Measurements from ENCODE around the gene BEST3.

The BEST3 gene

DNA sequence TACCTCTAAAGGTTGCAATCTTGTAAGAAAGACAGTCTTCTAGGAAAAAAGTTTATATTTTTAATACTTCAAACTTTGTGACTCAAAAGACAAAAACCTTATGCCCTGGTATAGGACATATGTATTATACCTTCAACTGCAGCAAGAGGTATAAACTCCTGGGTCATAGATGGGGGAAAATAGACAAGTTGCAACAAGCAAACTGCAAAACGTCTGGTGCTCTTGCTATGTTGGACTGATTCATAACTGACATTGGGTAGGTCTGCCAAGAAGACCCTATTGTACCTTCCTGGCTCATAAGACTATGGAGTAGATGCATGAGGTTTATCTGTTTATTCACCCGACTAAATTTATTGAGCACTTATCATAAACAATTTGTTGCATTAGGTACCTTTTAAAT is 40.9 kb downstream of the BEST3 start:
- no peak overlapping the region for H2AK5ac ChIP-seq (ENCODE audit: low read length)
- H3K36me3 ChIP-seq (ENCODE audit: control insufficient read depth in 1 of 2, insufficient read depth in 2 of 2, low read length in 2 of 2) = no peaks in the 10 kb centered on the region
- H3K27me3 ChIP-seq (ENCODE audit: insufficient read depth, low read length) = no peaks in the 10 kb centered on the region
- H4K91ac ChIP-seq (ENCODE audit: low read depth, low read length) = no peak overlapping the region
- no CpG with 5 or more reads among the region's 2 CpGs for WGBS (ENCODE audit: extremely low coverage, insufficient coverage, insufficient read length)
- no peak overlapping the region for H4K8ac ChIP-seq (ENCODE audit: low read depth, low read length)
- no peak overlapping the region for H3K4ac ChIP-seq (ENCODE audit: low read depth, low read length)
- H2AFZ ChIP-seq (ENCODE audit: insufficient read depth, low read length, poor library complexity) = no peak overlapping the region
- peaks cover 2% of the 10 kb centered on the region for H3K9me3 ChIP-seq (ENCODE audit: insufficient read depth, low read depth, low read length)
- H3K18ac ChIP-seq (ENCODE audit: low read length) = no peak overlapping the region
- DNase-seq = no peak
- H3K79me1 ChIP-seq (ENCODE audit: low read length) = peaks cover 21% of the 10 kb centered on the region
- no peak overlapping the region for H3K14ac ChIP-seq (ENCODE audit: low read length)
- H2BK5ac ChIP-seq (ENCODE audit: low read depth, low read length, poor library complexity) = no peak overlapping the region
- no peak overlapping the region for H3K4me3 ChIP-seq (ENCODE audit: low read depth, low read length)
- no peak overlapping the region for H4K12ac ChIP-seq (ENCODE audit: low read depth, low read length)
- H3K79me2 ChIP-seq (ENCODE audit: control insufficient read depth, insufficient read depth, low read length, poor library complexity) = peaks cover 3% of the 10 kb centered on the region
- no peak overlapping the region for H3K23ac ChIP-seq (ENCODE audit: low read length)
- H3K9ac ChIP-seq (ENCODE audit: low read length) = no peak overlapping the region
- no peak overlapping the region for H2BK120ac ChIP-seq (ENCODE audit: insufficient read depth, low read length, poor library complexity)
- H3K4me2 ChIP-seq (ENCODE audit: low read length) = no peak overlapping the region
- H2BK12ac ChIP-seq (ENCODE audit: low read length) = no peak overlapping the region
- H3K4me1 ChIP-seq (ENCODE audit: control insufficient read depth in 1 of 2, insufficient read depth in 2 of 2, low read length in 2 of 2) = peaks cover 8 to 18% of the 10 kb centered on the region in 2 experiments
- H3K27ac ChIP-seq (ENCODE audit: low read depth, low read length) = no peak overlapping the region

DNA sequence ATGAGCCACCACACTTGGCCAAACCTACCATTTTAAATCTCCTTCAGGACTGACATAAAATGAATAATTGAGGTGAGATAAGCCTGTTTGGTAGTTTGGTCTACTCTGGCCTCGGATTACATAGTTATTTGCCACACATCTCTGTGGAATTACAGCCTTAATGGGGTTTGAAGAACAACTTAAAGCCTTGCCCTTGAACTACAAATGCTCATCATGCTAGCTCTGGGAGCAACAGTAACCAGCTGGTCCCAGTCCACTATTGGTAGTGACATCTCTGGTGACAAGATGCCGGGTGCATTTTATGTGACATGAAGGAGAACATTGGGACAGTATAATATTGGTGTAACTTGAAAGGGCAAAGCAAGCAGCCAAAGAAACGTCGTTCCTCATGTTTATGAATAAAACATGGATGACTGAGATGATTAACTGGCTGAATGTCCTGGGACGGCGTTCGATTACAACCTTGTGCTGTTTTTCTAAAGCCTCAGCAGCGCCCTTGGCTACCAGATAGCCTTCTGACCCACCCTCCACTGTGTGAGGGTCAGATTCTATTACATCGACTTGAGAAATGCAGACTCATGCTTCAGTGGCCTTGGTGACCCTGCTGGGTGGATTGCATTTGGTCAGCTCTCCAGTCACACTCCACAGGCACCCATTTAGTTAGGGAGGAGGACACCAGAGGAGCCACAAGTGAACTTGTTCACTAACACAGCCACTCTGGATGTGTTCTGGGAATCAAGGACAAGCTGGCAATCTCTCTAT is 41.5 kb downstream of the BEST3 start:
- no peak overlapping the region for H2BK5ac ChIP-seq (ENCODE audit: low read depth, low read length, poor library complexity)
- H3K9me3 ChIP-seq (ENCODE audit: insufficient read depth, low read depth, low read length) = peaks cover 2% of the 10 kb centered on the region
- peaks cover 8 to 18% of the 10 kb centered on the region in 2 experiments for H3K4me1 ChIP-seq (ENCODE audit: control insufficient read depth in 1 of 2, insufficient read depth in 2 of 2, low read length in 2 of 2)
- H2AFZ ChIP-seq (ENCODE audit: insufficient read depth, low read length, poor library complexity) = no peak overlapping the region
- no peak overlapping the region for H4K8ac ChIP-seq (ENCODE audit: low read depth, low read length)
- peaks cover 21% of the 10 kb centered on the region for H3K79me1 ChIP-seq (ENCODE audit: low read length)
- no peak overlapping the region for H3K18ac ChIP-seq (ENCODE audit: low read length)
- H3K27me3 ChIP-seq (ENCODE audit: insufficient read depth, low read length) = no peaks in the 10 kb centered on the region
- H3K4me3 ChIP-seq (ENCODE audit: low read depth, low read length) = no peak overlapping the region
- no peak overlapping the region for H3K23ac ChIP-seq (ENCODE audit: low read length)
- H3K4ac ChIP-seq (ENCODE audit: low read depth, low read length) = no peak overlapping the region
- WGBS (ENCODE audit: extremely low coverage, insufficient coverage, insufficient read length) = no CpG with 5 or more reads among the region's 9 CpGs
- H3K14ac ChIP-seq (ENCODE audit: low read length) = no peak overlapping the region
- H3K4me2 ChIP-seq (ENCODE audit: low read length) = no peak overlapping the region
- DNase-seq = peak; percentile 25 to 57
- peak overlapping the region; percentile 29 for H2BK120ac ChIP-seq (ENCODE audit: insufficient read depth, low read length, poor library complexity)
- H4K12ac ChIP-seq (ENCODE audit: low read depth, low read length) = no peak overlapping the region
- H2BK12ac ChIP-seq (ENCODE audit: low read length) = peak overlapping the region; percentile 91
- no peaks in the 10 kb centered on the region for H3K36me3 ChIP-seq (ENCODE audit: control insufficient read depth in 1 of 2, insufficient read depth in 2 of 2, low read length in 2 of 2)
- peaks cover 3% of the 10 kb centered on the region for H3K79me2 ChIP-seq (ENCODE audit: control insufficient read depth, insufficient read depth, low read length, poor library complexity)
- H2AK5ac ChIP-seq (ENCODE audit: low read length) = no peak overlapping the region
- no peak overlapping the region for H3K9ac ChIP-seq (ENCODE audit: low read length)
- peak overlapping the region; percentile 4 for H4K91ac ChIP-seq (ENCODE audit: low read depth, low read length)
- no peak overlapping the region for H3K27ac ChIP-seq (ENCODE audit: low read depth, low read length)

DNA sequence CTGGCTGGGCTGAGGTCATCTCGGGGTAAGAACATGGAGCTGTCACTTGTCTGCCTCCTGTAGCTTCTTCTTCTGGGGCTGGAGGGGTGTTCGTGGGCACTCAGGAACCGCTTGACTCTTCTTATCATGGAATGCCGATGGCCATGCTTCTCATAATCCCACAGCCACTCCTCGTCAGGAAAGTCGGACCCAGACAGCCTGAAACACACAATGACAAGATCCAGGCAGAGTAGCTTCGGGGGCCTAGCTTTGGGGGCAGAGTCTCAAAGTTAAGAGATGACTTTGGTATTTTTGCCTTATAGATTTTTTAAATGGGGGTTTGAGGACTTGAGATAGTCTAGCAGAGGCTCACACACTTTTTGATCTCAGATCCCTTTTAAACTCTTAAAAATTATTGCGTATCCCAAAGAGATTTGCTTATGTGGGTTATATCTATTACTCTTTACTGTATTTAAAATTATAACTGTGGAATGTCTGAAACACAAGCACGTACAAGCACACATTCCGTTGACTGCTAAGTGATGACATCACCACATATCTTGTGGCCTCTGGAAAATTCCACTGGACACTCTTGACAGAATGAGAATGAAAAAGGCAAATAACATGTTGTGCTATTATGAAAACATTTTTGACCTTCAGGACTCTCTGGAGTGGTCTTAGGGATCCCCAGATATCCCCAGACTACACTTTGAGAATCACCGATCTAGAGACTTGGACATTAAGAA is 43.3 kb downstream of the BEST3 start:
- Histone ChIP-seq H3K36me3 (ENCODE audit: control insufficient read depth in 1 of 2, insufficient read depth in 2 of 2, low read length in 2 of 2) (no peaks in the 10 kb centered on the region), H3K9me3 (ENCODE audit: insufficient read depth, low read depth, low read length) (peaks cover 2% of the 10 kb centered on the region), H3K9ac (ENCODE audit: low read length) (no peak overlapping the region), H4K91ac (ENCODE audit: low read depth, low read length) (peak overlapping the region; percentile 99), H3K27ac (ENCODE audit: low read depth, low read length) (peak overlapping the region; percentile 87), H3K4me2 (ENCODE audit: low read length) (peak overlapping the region; percentile 39), H3K4me1 (ENCODE audit: control insufficient read depth in 1 of 2, insufficient read depth in 2 of 2, low read length in 2 of 2) (peaks cover 8 to 18% of the 10 kb centered on the region in 2 experiments), H2AFZ (ENCODE audit: insufficient read depth, low read length, poor library complexity) (peak overlapping the region; percentile 37), H2BK120ac (ENCODE audit: insufficient read depth, low read length, poor library complexity) (peak overlapping the region; percentile 98), H3K27me3 (ENCODE audit: insufficient read depth, low read length) (no peaks in the 10 kb centered on the region), H2AK5ac (ENCODE audit: low read length) (peak overlapping the region; percentile 86), H4K12ac (ENCODE audit: low read depth, low read length) (peak overlapping the region; percentile 45), H3K79me1 (ENCODE audit: low read length) (peaks cover 21% of the 10 kb centered on the region), H2BK12ac (ENCODE audit: low read length) (peak overlapping the region; percentile 96), H2BK5ac (ENCODE audit: low read depth, low read length, poor library complexity) (peak overlapping the region; percentile 98), H3K18ac (ENCODE audit: low read length) (peak overlapping the region; percentile 95), H3K23ac (ENCODE audit: low read length) (no peak overlapping the region), H4K8ac (ENCODE audit: low read depth, low read length) (peak overlapping the region; percentile 93), H3K14ac (ENCODE audit: low read length) (peak overlapping the region; percentile 93), H3K4me3 (ENCODE audit: low read depth, low read length) (no peak overlapping the region), H3K4ac (ENCODE audit: low read depth, low read length) (peak overlapping the region; percentile 44), H3K79me2 (ENCODE audit: control insufficient read depth, insufficient read depth, low read length, poor library complexity) (peaks cover 3% of the 10 kb centered on the region)
- WGBS (ENCODE audit: extremely low coverage, insufficient coverage, insufficient read length) = no CpG with 5 or more reads among the region's 11 CpGs
- peak; percentile 71 to 88 for DNase-seq

DNA sequence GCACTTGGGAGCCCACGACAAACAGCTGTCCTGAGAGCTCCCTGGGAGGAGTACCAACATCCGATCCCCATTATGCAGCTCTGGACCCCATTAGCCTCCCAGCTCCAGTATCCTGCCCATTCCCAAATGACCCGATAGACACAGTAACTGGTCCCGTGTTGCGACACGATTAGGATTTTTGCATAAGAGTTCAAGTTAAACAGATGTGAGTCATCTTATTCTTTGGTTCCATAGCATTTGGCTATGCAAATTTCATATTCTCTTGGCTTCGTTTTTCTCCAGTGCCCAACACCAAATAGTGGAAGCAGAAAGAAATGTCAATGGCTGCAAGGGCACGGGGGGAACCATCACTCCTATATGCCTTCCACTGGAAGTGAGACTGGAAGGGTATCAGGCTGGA is 45.4 kb downstream of the BEST3 start:
- no CpG with 5 or more reads among the region's 8 CpGs for WGBS (ENCODE audit: extremely low coverage, insufficient coverage, insufficient read length)

More for the DNA sequence above, 45.4 kb downstream of the BEST3 start:
- Histone ChIP-seq H3K79me1 (ENCODE audit: low read length) (peaks cover 17% of the 10 kb centered on the region), H3K14ac (ENCODE audit: low read length) (peak overlapping the region; percentile 57), H4K12ac (ENCODE audit: low read depth, low read length) (no peak overlapping the region), H3K36me3 (ENCODE audit: control insufficient read depth in 1 of 2, insufficient read depth in 2 of 2, low read length in 2 of 2) (no peaks in the 10 kb centered on the region), H2BK12ac (ENCODE audit: low read length) (peak overlapping the region; percentile 89), H3K79me2 (ENCODE audit: control insufficient read depth, insufficient read depth, low read length, poor library complexity) (peaks cover 3% of the 10 kb centered on the region), H3K4me2 (ENCODE audit: low read length) (no peak overlapping the region), H3K27me3 (ENCODE audit: insufficient read depth, low read length) (no peaks in the 10 kb centered on the region), H2AFZ (ENCODE audit: insufficient read depth, low read length, poor library complexity) (no peak overlapping the region), H3K4me3 (ENCODE audit: low read depth, low read length) (no peak overlapping the region), H3K9me3 (ENCODE audit: insufficient read depth, low read depth, low read length) (peaks cover 2% of the 10 kb centered on the region), H3K4ac (ENCODE audit: low read depth, low read length) (no peak overlapping the region), H2BK120ac (ENCODE audit: insufficient read depth, low read length, poor library complexity) (no peak overlapping the region), H3K18ac (ENCODE audit: low read length) (no peak overlapping the region), H3K27ac (ENCODE audit: low read depth, low read length) (no peak overlapping the region), H3K23ac (ENCODE audit: low read length) (no peak overlapping the region), H3K9ac (ENCODE audit: low read length) (no peak overlapping the region), H3K4me1 (ENCODE audit: control insufficient read depth in 1 of 2, insufficient read depth in 2 of 2, low read length in 2 of 2) (peaks cover 8 to 18% of the 10 kb centered on the region in 2 experiments), H2BK5ac (ENCODE audit: low read depth, low read length, poor library complexity) (no peak overlapping the region), H4K8ac (ENCODE audit: low read depth, low read length) (no peak overlapping the region), H4K91ac (ENCODE audit: low read depth, low read length) (peak overlapping the region; percentile 42), H2AK5ac (ENCODE audit: low read length) (peak overlapping the region; percentile 83)
- peak; percentile 36 to 79 for DNase-seq

All from trophoblast cell (in vitro differentiated cells and primary cell).